COR-L47 (cell line): ENCODE results near the gene MICOS13.

Source experiments
- DNase-seq: peaks from one replicate; lab custom pipeline; 2025; lab: John Stamatoyannopoulos, UW

MICOS13 gene

GRCh38 chr19:5667751-5668271 lies 12.5 kb downstream of the MICOS13 start:
- no peak for DNase-seq

GRCh38 chr19:5666921-5667610 lies 13.2 kb downstream of the MICOS13 start:
- DNase-seq, result no peak

GRCh38 chr19:5665781-5666513 lies 14.4 kb downstream of the MICOS13 start:
- DNase-seq, result no peak

GRCh38 chr19:5664515-5664914 lies 15.8 kb downstream of the MICOS13 start:
- no peak for DNase-seq

- DNase-seq, result no peak
These were observed 16.4 kb downstream of the MICOS13 start for GRCh38 chr19:5663904-5664303.

GRCh38 chr19:5661483-5661882 lies 18.8 kb downstream of the MICOS13 start:
- DNase-seq, result no peak

GRCh38 chr19:5655412-5655811 lies 24.9 kb downstream of the MICOS13 start:
- DNase-seq, result no peak

- DNase-seq, result no peak
These were observed 25.4 kb downstream of the MICOS13 start for GRCh38 chr19:5654931-5655330.

- no peak for DNase-seq
These were observed 28.1 kb downstream of the MICOS13 start for GRCh38 chr19:5652261-5652660.

- no peak for DNase-seq
These were observed 29.0 kb downstream of the MICOS13 start for GRCh38 chr19:5651361-5651760.

GRCh38 chr19:5648464-5648863 lies 31.9 kb downstream of the MICOS13 start:
- no peak for DNase-seq

GRCh38 chr19:5646703-5647102 lies 33.6 kb downstream of the MICOS13 start:
- no peak for DNase-seq

- no peak for DNase-seq
These were observed 34.9 kb downstream of the MICOS13 start for GRCh38 chr19:5645409-5645808.

GRCh38 chr19:5644037-5644436 lies 36.3 kb downstream of the MICOS13 start:
- DNase-seq, result no peak

GRCh38 chr19:5643060-5643459 lies 37.3 kb downstream of the MICOS13 start:
- DNase-seq, result no peak

- DNase-seq, result no peak
These were observed 38.1 kb downstream of the MICOS13 start for GRCh38 chr19:5642204-5642603.

- DNase-seq, result no peak
These were observed 39.1 kb downstream of the MICOS13 start for GRCh38 chr19:5641171-5641570.

- DNase-seq, result no peak
These were observed 42.3 kb downstream of the MICOS13 start for GRCh38 chr19:5637971-5638370.

GRCh38 chr19:5635427-5635826 lies 44.9 kb downstream of the MICOS13 start:
- no peak for DNase-seq

GRCh38 chr19:5632657-5633056 lies 47.7 kb downstream of the MICOS13 start:
- DNase-seq, result no peak

- no peak for DNase-seq
These were observed 48.1 kb downstream of the MICOS13 start for GRCh38 chr19:5632241-5632612.

- no peak for DNase-seq
These were observed 48.6 kb downstream of the MICOS13 start for GRCh38 chr19:5631567-5632240.

GRCh38 chr19:5628919-5629481 lies 51.3 kb downstream of the MICOS13 start:
- DNase-seq, result no peak
